Measurements from ENCODE around the gene JUND.

Gene JUND

DNA sequence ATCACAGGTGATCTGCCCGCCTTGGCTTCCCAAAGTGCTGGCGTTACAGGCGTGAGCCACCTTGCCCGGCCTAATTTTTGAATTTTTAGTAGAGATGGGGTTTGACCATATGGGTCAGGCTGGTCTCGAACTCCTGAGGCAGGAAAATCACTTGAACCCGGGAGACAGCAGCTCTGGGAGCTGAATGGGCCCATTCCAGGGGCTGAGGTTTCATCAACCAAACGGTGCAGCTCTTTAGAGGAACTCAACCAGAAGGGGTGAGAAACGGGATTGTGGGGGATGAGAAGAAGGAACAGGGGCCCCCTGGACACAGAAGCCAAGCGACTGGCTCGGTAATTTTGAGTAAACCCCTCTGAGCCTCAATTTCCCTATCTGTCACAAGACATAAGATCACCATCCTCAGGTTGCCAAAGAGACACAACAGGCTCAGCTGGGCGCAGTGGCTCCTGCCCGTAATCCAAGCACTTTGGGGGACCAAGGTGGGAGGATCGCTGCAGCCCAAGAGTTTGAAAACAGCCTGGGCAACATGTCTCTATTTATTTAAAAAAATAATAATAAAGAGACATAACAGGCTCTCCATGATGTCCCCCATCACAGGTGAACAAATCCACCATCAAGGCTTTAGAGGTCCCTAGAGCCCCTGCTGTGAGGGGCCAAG, 7.7 kb downstream of the JUND start:
- DNase-seq (ENCODE audit: low read depth in 1 of 2, low spot score in 1 of 2), result no peak
- H3K4me3 ChIP-seq (replicated peaks; ENCODE audit: insufficient read depth, low read length), result no peak overlapping the region
- H3K27ac ChIP-seq (replicated peaks), result no peak overlapping the region
- TF ChIP-seq, protein P1, sequence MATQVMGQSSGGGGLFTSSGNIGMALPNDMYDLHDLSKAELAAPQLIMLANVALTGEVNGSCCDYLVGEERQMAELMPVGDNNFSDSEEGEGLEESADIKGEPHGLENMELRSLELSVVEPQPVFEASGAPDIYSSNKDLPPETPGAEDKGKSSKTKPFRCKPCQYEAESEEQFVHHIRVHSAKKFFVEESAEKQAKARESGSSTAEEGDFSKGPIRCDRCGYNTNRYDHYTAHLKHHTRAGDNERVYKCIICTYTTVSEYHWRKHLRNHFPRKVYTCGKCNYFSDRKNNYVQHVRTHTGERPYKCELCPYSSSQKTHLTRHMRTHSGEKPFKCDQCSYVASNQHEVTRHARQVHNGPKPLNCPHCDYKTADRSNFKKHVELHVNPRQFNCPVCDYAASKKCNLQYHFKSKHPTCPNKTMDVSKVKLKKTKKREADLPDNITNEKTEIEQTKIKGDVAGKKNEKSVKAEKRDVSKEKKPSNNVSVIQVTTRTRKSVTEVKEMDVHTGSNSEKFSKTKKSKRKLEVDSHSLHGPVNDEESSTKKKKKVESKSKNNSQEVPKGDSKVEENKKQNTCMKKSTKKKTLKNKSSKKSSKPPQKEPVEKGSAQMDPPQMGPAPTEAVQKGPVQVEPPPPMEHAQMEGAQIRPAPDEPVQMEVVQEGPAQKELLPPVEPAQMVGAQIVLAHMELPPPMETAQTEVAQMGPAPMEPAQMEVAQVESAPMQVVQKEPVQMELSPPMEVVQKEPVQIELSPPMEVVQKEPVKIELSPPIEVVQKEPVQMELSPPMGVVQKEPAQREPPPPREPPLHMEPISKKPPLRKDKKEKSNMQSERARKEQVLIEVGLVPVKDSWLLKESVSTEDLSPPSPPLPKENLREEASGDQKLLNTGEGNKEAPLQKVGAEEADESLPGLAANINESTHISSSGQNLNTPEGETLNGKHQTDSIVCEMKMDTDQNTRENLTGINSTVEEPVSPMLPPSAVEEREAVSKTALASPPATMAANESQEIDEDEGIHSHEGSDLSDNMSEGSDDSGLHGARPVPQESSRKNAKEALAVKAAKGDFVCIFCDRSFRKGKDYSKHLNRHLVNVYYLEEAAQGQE (IDR thresholded peaks at IDR 0.05; ENCODE audit: insufficient replicate concordance, low read depth), result no peak
- TF ChIP-seq POLR2AphosphoS5 (IDR thresholded peaks at IDR 0.05; ENCODE audit: low read depth), result no peak
- no peak for TF ChIP-seq SPI1 (IDR thresholded peaks at IDR 0.05; ENCODE audit: borderline replicate concordance, low read depth)
- TF ChIP-seq GABPA (IDR thresholded peaks at IDR 0.05; ENCODE audit: low read depth), result no peak
- TF ChIP-seq, protein P2, sequence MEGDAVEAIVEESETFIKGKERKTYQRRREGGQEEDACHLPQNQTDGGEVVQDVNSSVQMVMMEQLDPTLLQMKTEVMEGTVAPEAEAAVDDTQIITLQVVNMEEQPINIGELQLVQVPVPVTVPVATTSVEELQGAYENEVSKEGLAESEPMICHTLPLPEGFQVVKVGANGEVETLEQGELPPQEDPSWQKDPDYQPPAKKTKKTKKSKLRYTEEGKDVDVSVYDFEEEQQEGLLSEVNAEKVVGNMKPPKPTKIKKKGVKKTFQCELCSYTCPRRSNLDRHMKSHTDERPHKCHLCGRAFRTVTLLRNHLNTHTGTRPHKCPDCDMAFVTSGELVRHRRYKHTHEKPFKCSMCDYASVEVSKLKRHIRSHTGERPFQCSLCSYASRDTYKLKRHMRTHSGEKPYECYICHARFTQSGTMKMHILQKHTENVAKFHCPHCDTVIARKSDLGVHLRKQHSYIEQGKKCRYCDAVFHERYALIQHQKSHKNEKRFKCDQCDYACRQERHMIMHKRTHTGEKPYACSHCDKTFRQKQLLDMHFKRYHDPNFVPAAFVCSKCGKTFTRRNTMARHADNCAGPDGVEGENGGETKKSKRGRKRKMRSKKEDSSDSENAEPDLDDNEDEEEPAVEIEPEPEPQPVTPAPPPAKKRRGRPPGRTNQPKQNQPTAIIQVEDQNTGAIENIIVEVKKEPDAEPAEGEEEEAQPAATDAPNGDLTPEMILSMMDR (IDR thresholded peaks at IDR 0.05; ENCODE audit: insufficient read depth, low read length), result no peak
- no peaks in the 10 kb centered on the region for H3K27me3 ChIP-seq (ENCODE audit: insufficient read depth, poor library complexity, severe bottlenecking)

GRCh38 chr19:18271433-18271841, 10.0 kb downstream of the JUND start:
- Histone ChIP-seq H3K4me3 (replicated peaks; ENCODE audit: insufficient read depth, low read length) (no peak overlapping the region), H3K27me3 (ENCODE audit: insufficient read depth, poor library complexity, severe bottlenecking) (no peaks in the 10 kb centered on the region), H3K27ac (replicated peaks) (no peak overlapping the region)
- no peak for DNase-seq (ENCODE audit: low read depth in 1 of 2, low spot score in 1 of 2)
- TF ChIP-seq GABPA (IDR thresholded peaks at IDR 0.05; ENCODE audit: low read depth) (no peak), SPI1 (IDR thresholded peaks at IDR 0.05; ENCODE audit: borderline replicate concordance, low read depth) (no peak), POLR2AphosphoS5 (IDR thresholded peaks at IDR 0.05; ENCODE audit: low read depth) (no peak)
- TF ChIP-seq, protein P2 (IDR thresholded peaks at IDR 0.05; ENCODE audit: insufficient read depth, low read length), result no peak
- TF ChIP-seq, protein P1 (IDR thresholded peaks at IDR 0.05; ENCODE audit: insufficient replicate concordance, low read depth), result no peak

DNA sequence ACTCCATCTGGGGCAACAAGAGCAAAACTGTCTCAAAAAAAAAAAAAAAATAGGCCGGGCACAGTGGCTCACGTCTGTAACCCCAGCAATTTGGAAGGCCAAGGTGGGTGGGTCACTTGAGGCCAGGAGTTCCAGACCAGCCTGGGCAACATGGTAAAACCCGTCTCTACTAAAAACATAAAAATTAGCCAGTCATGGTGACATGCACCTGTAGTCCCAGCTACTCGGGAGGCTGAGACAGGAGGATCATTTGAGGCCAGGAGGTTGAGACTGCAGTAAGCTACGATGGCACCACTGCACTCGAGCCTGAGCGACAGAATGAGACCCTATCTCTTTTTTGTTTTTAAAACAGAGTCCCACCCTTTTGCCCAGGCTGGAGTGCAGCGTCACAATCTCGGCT, 11.1 kb downstream of the JUND start:
- Histone ChIP-seq H3K27me3 (ENCODE audit: insufficient read depth, poor library complexity, severe bottlenecking) (no peaks in the 10 kb centered on the region), H3K4me3 (replicated peaks; ENCODE audit: insufficient read depth, low read length) (no peak overlapping the region), H3K27ac (replicated peaks) (no peak overlapping the region)
- DNase-seq (ENCODE audit: low read depth in 1 of 2, low spot score in 1 of 2), result no peak
- no peak for TF ChIP-seq POLR2AphosphoS5 (IDR thresholded peaks at IDR 0.05; ENCODE audit: low read depth)
- TF ChIP-seq, protein P1 (IDR thresholded peaks at IDR 0.05; ENCODE audit: insufficient replicate concordance, low read depth), result no peak
- no peak for TF ChIP-seq GABPA (IDR thresholded peaks at IDR 0.05; ENCODE audit: low read depth)
- TF ChIP-seq, protein P2 (IDR thresholded peaks at IDR 0.05; ENCODE audit: insufficient read depth, low read length), result no peak
- TF ChIP-seq SPI1 (IDR thresholded peaks at IDR 0.05; ENCODE audit: borderline replicate concordance, low read depth), result no peak

Measured in HL-60 (cell line).